Activated B cell treated with CpG ODN at 0.5 μM for 24 hours (primary cell): Measurements from ENCODE around the gene ONECUT1. TPM values are rescaled to one million over a fixed set of nuclear protein-coding genes. Genes with fewer than 3 reads are reported as not detected.
A peak's percentile ranks its signal among the peaks of the same experiment; 100 is the strongest.

Source experiments
- ATAC-seq: fragments of 200-7000 bp; cut with Tn5 transposase; one replicate; pipeline ENCODE4 v1.10.0; 2021; ENCODE audit warnings: low read depth, mild to moderate bottlenecking, moderate library complexity
- CTCF ChIA-PET: fragments of 350-600 bp; sonication (Branson Sonifier 250); formaldehyde crosslinking; loops from one replicate; lab custom pipeline; 2021; ENCODE audit warnings: antibody characterized with exemption; lab: Charles Lee
- POLR2A ChIA-PET: fragments of 350-600 bp; sonication (Branson Sonifier 250); formaldehyde crosslinking; loops from one replicate; lab custom pipeline; 2021; ENCODE audit warnings: antibody characterized with exemption; lab: Charles Lee
- DNase-seq: peaks from one replicate; pipeline ENCODE4 v3.0.0; 2022
- H3K27ac Mint-ChIP-seq: one replicate; pipeline ENCODE4 v1.8.0; 2020; ENCODE audit warnings: mixed read lengths
- H3K27me3 Mint-ChIP-seq: one replicate; pipeline ENCODE4 v1.8.0; 2021; ENCODE audit warnings: mixed read lengths
- H3K36me3 Mint-ChIP-seq: one replicate; pipeline ENCODE4 v1.8.0; 2021; ENCODE audit warnings: low read depth, mixed read lengths
- H3K4me1 Mint-ChIP-seq: one replicate; pipeline ENCODE4 v1.8.0; 2021; ENCODE audit warnings: mixed read lengths
- H3K4me3 Mint-ChIP-seq: one replicate; pipeline ENCODE4 v1.8.0; 2020; ENCODE audit warnings: mild to moderate bottlenecking, mixed read lengths
- H3K9me3 Mint-ChIP-seq: one replicate; pipeline ENCODE4 v1.8.0; 2020; ENCODE audit warnings: mixed read lengths
- intact Hi-C: fragments of 100-400 bp; cut with micrococcal nuclease; formaldehyde crosslinking; loops from one replicate; pipeline ENCODE4 v1.15.1; 2024
- total RNA-seq: library from RNA; stranded (reverse); gene quantifications from 2 replicates; pipeline ENCODE4 v1.2.3, GENCODE V29; 2022
- TF ChIP-seq, protein P1 (sequence below): fragments of 200-600 bp; IDR thresholded peaks from one replicate; pipeline ENCODE4 v1.8.0; 2022; ENCODE audit warnings: antibody characterized with exemption, mild to moderate bottlenecking

The ONECUT1 gene
- total RNA-seq, 1 donor from 2014 or later: 0.44 TPM

DNA sequence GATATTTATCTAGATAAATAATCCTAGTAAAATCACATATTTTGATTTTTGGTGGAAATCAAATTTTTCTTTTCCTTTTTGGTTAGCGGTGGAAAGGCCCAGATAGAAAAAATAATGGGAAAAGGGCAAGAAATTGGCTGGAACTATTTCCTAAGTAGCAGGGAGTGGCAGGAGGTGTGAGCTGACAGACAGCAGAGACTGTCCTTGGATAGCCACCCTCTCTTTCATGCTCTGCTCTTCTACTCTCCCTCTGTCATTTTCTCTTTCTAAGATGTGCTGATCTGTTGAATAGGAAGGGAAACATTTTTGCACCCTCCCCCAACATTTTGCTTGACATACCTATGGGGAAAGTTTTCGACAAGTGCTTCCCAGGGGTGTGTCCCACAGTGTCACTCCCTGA is 18.9 kb upstream of the ONECUT1 start:
- H3K36me3 Mint-ChIP-seq: no peaks in the 10 kb centered on the region
- intact Hi-C loops: no loop called here
- CTCF ChIA-PET: interaction anchor here (0.6 kb wide), 1 partner anchor 155 kb away, joined by 3 read pairs; no protein-coding TSS in a partner anchor

DNA sequence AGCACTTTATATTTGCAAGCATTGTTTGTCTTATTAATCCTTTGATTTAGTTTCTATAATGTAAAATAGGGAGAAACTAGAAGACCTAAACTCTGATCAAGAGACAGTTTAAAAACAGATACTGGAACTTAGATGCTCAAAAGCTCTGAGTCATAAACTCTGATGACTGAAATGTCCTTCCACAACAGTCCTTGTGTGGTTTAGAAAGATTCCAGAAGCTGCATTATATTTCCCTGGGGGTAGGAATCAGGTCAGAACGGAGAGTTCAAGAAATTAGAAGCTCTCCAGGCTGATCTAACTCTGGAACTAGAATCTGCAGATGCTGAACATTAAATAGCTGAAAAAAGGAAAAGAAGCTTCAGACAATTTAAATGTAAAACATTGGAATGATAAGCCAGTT is 18.3 kb upstream of the ONECUT1 start:
- DNase-seq: no peak
- TF ChIP-seq, protein P1, sequence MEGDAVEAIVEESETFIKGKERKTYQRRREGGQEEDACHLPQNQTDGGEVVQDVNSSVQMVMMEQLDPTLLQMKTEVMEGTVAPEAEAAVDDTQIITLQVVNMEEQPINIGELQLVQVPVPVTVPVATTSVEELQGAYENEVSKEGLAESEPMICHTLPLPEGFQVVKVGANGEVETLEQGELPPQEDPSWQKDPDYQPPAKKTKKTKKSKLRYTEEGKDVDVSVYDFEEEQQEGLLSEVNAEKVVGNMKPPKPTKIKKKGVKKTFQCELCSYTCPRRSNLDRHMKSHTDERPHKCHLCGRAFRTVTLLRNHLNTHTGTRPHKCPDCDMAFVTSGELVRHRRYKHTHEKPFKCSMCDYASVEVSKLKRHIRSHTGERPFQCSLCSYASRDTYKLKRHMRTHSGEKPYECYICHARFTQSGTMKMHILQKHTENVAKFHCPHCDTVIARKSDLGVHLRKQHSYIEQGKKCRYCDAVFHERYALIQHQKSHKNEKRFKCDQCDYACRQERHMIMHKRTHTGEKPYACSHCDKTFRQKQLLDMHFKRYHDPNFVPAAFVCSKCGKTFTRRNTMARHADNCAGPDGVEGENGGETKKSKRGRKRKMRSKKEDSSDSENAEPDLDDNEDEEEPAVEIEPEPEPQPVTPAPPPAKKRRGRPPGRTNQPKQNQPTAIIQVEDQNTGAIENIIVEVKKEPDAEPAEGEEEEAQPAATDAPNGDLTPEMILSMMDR: no peak
- ChIA-PET CTCF (interaction anchor here (0.6 kb wide), 1 partner anchor 156 kb away, joined by 3 read pairs; no protein-coding TSS in a partner anchor), POLR2A (no interaction called here)
- H3K4me3 Mint-ChIP-seq: no peak overlapping the region
- ATAC-seq: no peak
- H3K27ac Mint-ChIP-seq: no peak overlapping the region
- no peaks in the 10 kb centered on the region for H3K36me3 Mint-ChIP-seq
- intact Hi-C loops: no loop called here
- H3K9me3 Mint-ChIP-seq: no peaks in the 10 kb centered on the region
- H3K4me1 Mint-ChIP-seq: peaks cover 17% of the 10 kb centered on the region
- H3K27me3 Mint-ChIP-seq: peaks cover 62% of the 10 kb centered on the region

More for the DNA sequence above, 18.9 kb upstream of the ONECUT1 start:
- Mint-ChIP-seq H3K27me3 (peaks cover 61% of the 10 kb centered on the region), H3K4me3 (no peak overlapping the region), H3K27ac (no peak overlapping the region), H3K9me3 (no peaks in the 10 kb centered on the region), H3K4me1 (peaks cover 13% of the 10 kb centered on the region)
- no peak for ATAC-seq
- POLR2A ChIA-PET: no interaction called here
- DNase-seq: no peak
- TF ChIP-seq, protein P1: no peak

DNA sequence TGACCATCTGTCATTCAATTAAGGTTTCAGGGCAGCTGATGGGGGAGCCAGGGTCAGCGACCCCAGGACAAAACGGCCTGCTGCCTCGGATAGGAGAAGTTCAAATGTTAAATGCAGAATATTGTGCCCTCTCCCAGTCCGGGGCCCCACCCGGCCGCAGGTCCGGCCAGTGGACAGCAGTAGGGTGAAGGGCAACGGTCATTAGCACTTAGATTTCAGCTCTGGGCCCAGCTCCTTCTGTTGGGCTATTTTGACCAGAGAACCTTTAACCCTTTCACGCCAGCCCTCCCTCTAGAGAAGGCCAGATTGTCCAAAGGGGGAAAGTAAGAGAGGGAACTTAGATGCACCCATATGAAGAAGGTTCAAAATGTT is 16.1 kb upstream of the ONECUT1 start:
- TF ChIP-seq, protein P1: no peak
- DNase-seq (no peak), ATAC-seq (no peak)
- peaks cover 18% of the 10 kb centered on the region for H3K4me1 Mint-ChIP-seq
- CTCF ChIA-PET: interaction anchor here (1.2 to 2.3 kb wide), 2 partner anchors 23 to 26 kb away, joined by 3 to 4 read pairs; no protein-coding TSS in a partner anchor
- no peaks in the 10 kb centered on the region for H3K9me3 Mint-ChIP-seq
- POLR2A ChIA-PET: no interaction called here
- no peak overlapping the region for H3K27ac Mint-ChIP-seq
- intact Hi-C loops: no loop called here
- H3K36me3 Mint-ChIP-seq: no peaks in the 10 kb centered on the region
- peaks cover 74% of the 10 kb centered on the region for H3K27me3 Mint-ChIP-seq
- H3K4me3 Mint-ChIP-seq: peak overlapping the region; percentile 55

DNA sequence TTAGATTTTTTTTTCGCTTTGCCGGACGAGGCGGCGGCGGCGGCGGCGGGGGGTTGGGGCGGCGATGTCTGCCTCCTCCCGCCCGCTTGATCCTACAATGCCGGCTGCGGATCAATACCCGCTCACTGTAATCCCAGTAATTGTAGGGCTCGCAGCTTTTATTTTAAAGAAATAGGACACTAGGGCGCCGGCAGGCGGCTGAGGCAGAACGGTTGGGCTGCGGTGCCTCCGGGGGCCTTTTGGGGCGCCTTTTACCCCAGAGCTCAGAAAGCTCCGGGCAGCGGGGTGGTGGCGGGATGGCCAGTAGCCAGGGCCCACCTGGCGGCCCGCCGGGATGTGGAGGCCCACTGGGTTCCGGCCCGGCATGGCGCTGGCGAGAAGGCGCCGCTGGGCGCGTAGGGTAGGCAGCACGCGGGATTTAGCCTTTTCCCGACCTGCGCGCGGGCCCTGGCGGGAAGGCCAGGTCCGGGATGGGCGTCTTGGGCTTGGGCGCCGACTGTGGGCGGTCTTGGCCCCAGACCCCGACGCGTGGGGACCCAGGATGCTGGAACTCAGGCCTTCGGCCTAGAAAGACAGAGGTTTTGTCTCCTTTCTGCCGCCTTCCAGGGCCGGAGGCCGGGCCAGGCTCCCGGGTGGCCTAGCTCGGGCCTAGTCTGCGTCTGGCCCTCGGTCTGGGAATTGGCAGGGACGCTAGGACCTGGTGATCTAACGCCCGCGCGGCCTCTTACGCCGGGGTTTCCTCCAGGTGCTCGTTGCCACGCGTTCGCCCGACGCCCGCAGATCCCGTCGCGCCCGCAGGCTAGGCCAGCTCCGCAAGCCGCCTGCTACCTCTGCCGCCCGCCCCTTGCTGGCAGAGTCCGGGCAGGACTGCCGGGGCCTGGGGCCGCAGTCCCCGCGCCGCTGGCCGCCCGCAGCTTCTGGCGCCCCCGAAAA is 15.5 kb upstream of the ONECUT1 start:
- ATAC-seq (peak; percentile 49), DNase-seq (peak; percentile 34)
- intact Hi-C loops: no loop called here
- TF ChIP-seq, protein P1: no peak
- no peak overlapping the region for H3K27ac Mint-ChIP-seq
- H3K4me1 Mint-ChIP-seq: peaks cover 18% of the 10 kb centered on the region
- H3K4me3 Mint-ChIP-seq: peak overlapping the region; percentile 58
- ChIA-PET POLR2A (no interaction called here), CTCF (interaction anchor here (1.2 to 2.3 kb wide), 2 partner anchors 22 to 26 kb away, joined by 3 to 4 read pairs; no protein-coding TSS in a partner anchor)
- H3K9me3 Mint-ChIP-seq: no peaks in the 10 kb centered on the region
- peaks cover 74% of the 10 kb centered on the region for H3K27me3 Mint-ChIP-seq
- H3K36me3 Mint-ChIP-seq: no peaks in the 10 kb centered on the region

DNA sequence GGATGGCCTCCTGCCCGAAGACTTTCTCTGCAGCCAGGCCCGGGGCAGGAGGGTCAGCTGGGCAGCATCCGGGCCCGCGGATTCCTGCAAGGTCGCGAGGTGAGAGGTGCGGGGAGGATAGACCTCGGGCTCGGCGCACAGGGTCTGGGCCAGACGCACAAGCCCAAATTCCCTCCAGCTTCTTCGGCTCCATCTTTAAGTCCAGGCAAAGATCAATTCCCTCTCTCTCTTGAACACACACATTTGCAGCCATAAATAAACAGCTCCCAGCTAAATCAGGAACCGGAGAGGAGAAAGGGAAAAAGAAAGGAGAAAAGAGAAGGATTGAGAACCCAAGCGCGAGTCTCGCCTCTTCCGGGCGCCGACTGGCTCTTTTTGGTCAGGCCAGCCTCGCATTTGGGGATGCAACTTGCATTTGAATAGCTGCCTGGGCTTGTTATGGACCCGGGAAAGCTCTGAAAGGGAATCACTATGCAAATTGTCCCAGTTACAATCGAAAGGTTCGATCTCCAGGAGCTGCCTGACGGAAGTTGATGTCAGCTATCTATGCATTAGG is 14.5 kb upstream of the ONECUT1 start:
- CTCF ChIA-PET: interaction anchor here (2.3 kb wide), 1 partner anchor 25 kb away, joined by 4 read pairs; no protein-coding TSS in a partner anchor
- TF ChIP-seq, protein P1: no peak
- Mint-ChIP-seq H3K4me3 (peak overlapping the region; percentile 75), H3K4me1 (peaks cover 18% of the 10 kb centered on the region), H3K9me3 (no peaks in the 10 kb centered on the region), H3K27ac (no peak overlapping the region), H3K36me3 (no peaks in the 10 kb centered on the region), H3K27me3 (peaks cover 75% of the 10 kb centered on the region)
- DNase-seq (no peak), ATAC-seq (no peak)
- POLR2A ChIA-PET: interaction anchor here (1.6 to 1.7 kb wide), 2 partner anchors 16 to 23 kb away, joined by 3 to 5 read pairs; no protein-coding TSS in a partner anchor
- intact Hi-C loops: no loop called here
